WTC11 (cell line): ENCODE measurements around the gene ZNF17. TPM values are rescaled to one million over a fixed set of nuclear protein-coding genes. Genes with fewer than 3 reads are reported as not detected.

ENCODE experiments used
- ATAC-seq: fragments of 200-7000 bp; cut with Tn5 transposase; 2 replicates; pipeline ENCODE4 v1.10.0; 2021; ENCODE audit warnings: mild to moderate bottlenecking, moderate library complexity
- CTCF ChIA-PET: fragments of 300-600 bp; sonication (Branson Sonifier 250); formaldehyde crosslinking; loops from one replicate; lab custom pipeline; 2021; ENCODE audit warnings: antibody characterized with exemption; lab: Charles Lee
- POLR2A ChIA-PET: fragments of 350-600 bp; sonication (Branson Sonifier 250); formaldehyde crosslinking; loops from one replicate; lab custom pipeline; 2021; ENCODE audit warnings: antibody characterized with exemption; lab: Charles Lee
- DNase-seq: peaks from one replicate; pipeline ENCODE4 v3.0.0; 2021; ENCODE audit warnings: low spot score
- H3K27ac Mint-ChIP-seq: 2 replicates; pipeline ENCODE4 v1.8.0; 2021; ENCODE audit warnings: mixed read lengths
- H3K27me3 Mint-ChIP-seq: 2 replicates; pipeline ENCODE4 v1.8.0; 2021; ENCODE audit warnings: low read depth, mild to moderate bottlenecking, moderate library complexity, mixed read lengths
- H3K36me3 Mint-ChIP-seq: 2 replicates; pipeline ENCODE4 v1.8.0; 2021; ENCODE audit warnings: mixed read lengths
- H3K4me1 Mint-ChIP-seq: 2 replicates; pipeline ENCODE4 v1.8.0; 2022; ENCODE audit warnings: mixed read lengths
- H3K4me3 Mint-ChIP-seq: 2 replicates; pipeline ENCODE4 v1.8.0; 2021; ENCODE audit warnings: mild to moderate bottlenecking, moderate library complexity, mixed read lengths
- H3K9me3 Mint-ChIP-seq: 2 replicates; pipeline ENCODE4 v1.8.0; 2021; ENCODE audit warnings: mixed read lengths
- CREB1 ChIP-seq: sonication (generic); formaldehyde crosslinking; IDR thresholded peaks from 2 replicates; pipeline ENCODE4 v1.8.0; 2023; ENCODE audit warnings: mild to moderate bottlenecking, missing genetic modification reagents
- CREM ChIP-seq: sonication (generic); formaldehyde crosslinking; IDR thresholded peaks from 2 replicates; pipeline ENCODE4 v1.8.1; 2022; ENCODE audit warnings: mild to moderate bottlenecking, missing genetic modification reagents, moderate library complexity
- ELF4 ChIP-seq: sonication (generic); formaldehyde crosslinking; IDR thresholded peaks from 2 replicates; pipeline ENCODE4 v1.8.1; 2022; ENCODE audit warnings: low read depth, mild to moderate bottlenecking, moderate library complexity, missing genetic modification reagents
- FOXK1 ChIP-seq: sonication (generic); formaldehyde crosslinking; IDR thresholded peaks from 2 replicates; pipeline ENCODE4 v1.8.0; 2022; ENCODE audit warnings: mild to moderate bottlenecking, moderate library complexity, missing genetic modification reagents
- STAT6 ChIP-seq: sonication (generic); formaldehyde crosslinking; conservative IDR thresholded peaks from 2 replicates; pipeline ENCODE4 v1.8.1; 2023; ENCODE audit warnings: mild to moderate bottlenecking, low read depth, missing genetic modification reagents, moderate library complexity
- TP53 ChIP-seq: sonication (generic); formaldehyde crosslinking; IDR thresholded peaks from 2 replicates; pipeline ENCODE4 v1.8.1; 2023; ENCODE audit warnings: mild to moderate bottlenecking, missing genetic modification reagents
- ZNF138 ChIP-seq: sonication (generic); formaldehyde crosslinking; conservative IDR thresholded peaks from 2 replicates; pipeline ENCODE4 v1.8.1; 2022; ENCODE audit warnings: mild to moderate bottlenecking, moderate library complexity, missing genetic modification reagents
- total RNA-seq: library from RNA; stranded (reverse); gene quantifications from 3 replicates; pipeline ENCODE4 v1.2.3, GENCODE V29; 2021
- TF ChIP-seq, protein P1 (sequence below): sonication (generic); formaldehyde crosslinking; IDR thresholded peaks from 2 replicates; pipeline ENCODE4 v1.8.1; 2023; ENCODE audit warnings: mild to moderate bottlenecking, moderate library complexity, missing genetic modification reagents

ZNF17 gene
- total RNA-seq, 1 experiment from 2014 or later, result 7.7 TPM

- TF ChIP-seq FOXK1 (CRISPR knock-in tag), result no peak
- TF ChIP-seq TP53 (CRISPR knock-in tag), result no peak
- TF ChIP-seq, protein P1, sequence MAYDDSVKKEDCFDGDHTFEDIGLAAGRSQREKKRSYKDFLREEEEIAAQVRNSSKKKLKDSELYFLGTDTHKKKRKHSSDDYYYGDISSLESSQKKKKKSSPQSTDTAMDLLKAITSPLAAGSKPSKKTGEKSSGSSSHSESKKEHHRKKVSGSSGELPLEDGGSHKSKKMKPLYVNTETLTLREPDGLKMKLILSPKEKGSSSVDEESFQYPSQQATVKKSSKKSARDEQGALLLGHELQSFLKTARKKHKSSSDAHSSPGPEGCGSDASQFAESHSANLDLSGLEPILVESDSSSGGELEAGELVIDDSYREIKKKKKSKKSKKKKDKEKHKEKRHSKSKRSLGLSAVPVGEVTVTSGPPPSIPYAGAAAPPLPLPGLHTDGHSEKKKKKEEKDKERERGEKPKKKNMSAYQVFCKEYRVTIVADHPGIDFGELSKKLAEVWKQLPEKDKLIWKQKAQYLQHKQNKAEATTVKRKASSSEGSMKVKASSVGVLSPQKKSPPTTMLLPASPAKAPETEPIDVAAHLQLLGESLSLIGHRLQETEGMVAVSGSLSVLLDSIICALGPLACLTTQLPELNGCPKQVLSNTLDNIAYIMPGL (CRISPR knock-in tag), result no peak
- no peak for TF ChIP-seq CREM (CRISPR knock-in tag)
- TF ChIP-seq ZNF138, result no peak
- no peak for TF ChIP-seq STAT6
- no peak for TF ChIP-seq ELF4 (CRISPR knock-in tag)
- TF ChIP-seq CREB1 (CRISPR knock-in tag), result no peak
- TF ChIP-seq, all 79 proteins: peak for 0
- DNase-seq (no peak), ATAC-seq (no peak)
- no peak overlapping the region for H3K27ac Mint-ChIP-seq
- H3K4me1 Mint-ChIP-seq, result no peaks in the 10 kb centered on the region
- H3K4me3 Mint-ChIP-seq, result no peak overlapping the region
- POLR2A ChIA-PET, result no interaction called here
- peaks cover 66% of the 10 kb centered on the region for H3K36me3 Mint-ChIP-seq
- CTCF ChIA-PET, result no interaction called here
- H3K27me3 Mint-ChIP-seq, result peaks cover 3% of the 10 kb centered on the region
- peaks cover 74% of the 10 kb centered on the region for H3K9me3 Mint-ChIP-seq
Measured at GRCh38 chr19:57466489-57466888, 55.5 kb downstream of the ZNF17 start.

Other genes with a start within 250 kb of the ZNF17 start
- not detected in 3 replicates for gene DUXA, start 243.7 kb upstream of the ZNF17 start, total RNA-seq
- 24.0 to 27.0 TPM (median 26.6 TPM) in 3 replicates for gene ZNF264, start 219.7 kb upstream of the ZNF17 start, total RNA-seq
- 3.6 to 6.7 TPM (median 5.1 TPM) in 3 replicates for gene AURKC, start 180.1 kb upstream of the ZNF17 start, total RNA-seq
- 16.1 to 18.2 TPM (median 17.9 TPM) in 3 replicates for gene ZNF805, start 170.5 kb upstream of the ZNF17 start, total RNA-seq
- gene ZNF460, start 130.7 kb upstream of the ZNF17 start, total RNA-seq, result 50.8 to 62.9 TPM (median 52.2 TPM) in 3 replicates
- gene ZNF543, start 90.7 kb upstream of the ZNF17 start, total RNA-seq, result 8.3 to 8.9 TPM (median 8.4 TPM) in 3 replicates
- gene ZNF304, start 59.9 kb upstream of the ZNF17 start, total RNA-seq, result 10.4 to 11.0 TPM (median 10.8 TPM) in 3 replicates
- gene TRAPPC2B, start 47.6 kb upstream of the ZNF17 start, total RNA-seq, result 10.5 to 11.7 TPM (median 10.5 TPM) in 3 replicates
- 2.3 to 2.7 TPM (median 2.4 TPM) in 3 replicates for gene ZNF547, start 47.6 kb upstream of the ZNF17 start, total RNA-seq
- 10.8 to 14.2 TPM (median 11.3 TPM) in 3 replicates for gene ZNF548, start 21.3 kb upstream of the ZNF17 start, total RNA-seq
- 32.3 to 34.7 TPM (median 34.6 TPM) in 3 replicates for gene ZNF749, start 24.2 kb downstream of the ZNF17 start, total RNA-seq
- 0.73 to 0.89 TPM (median 0.83 TPM) in 3 replicates for gene VN1R1, start 46.0 kb downstream of the ZNF17 start, total RNA-seq
- gene ZNF772, start 66.4 kb downstream of the ZNF17 start, total RNA-seq, result 13.1 to 15.0 TPM (median 14.0 TPM) in 3 replicates
- 9.0 to 11.3 TPM (median 9.1 TPM) in 3 replicates for gene ZNF419, start 76.6 kb downstream of the ZNF17 start, total RNA-seq
- gene ZNF773, start 88.8 kb downstream of the ZNF17 start, total RNA-seq, result 6.3 to 8.6 TPM (median 6.8 TPM) in 3 replicates
- gene ZNF549, start 116.2 kb downstream of the ZNF17 start, total RNA-seq, result 8.8 to 9.7 TPM (median 9.2 TPM) in 3 replicates
- 13.0 to 17.5 TPM (median 15.5 TPM) in 3 replicates for gene ZNF550, start 148.7 kb downstream of the ZNF17 start, total RNA-seq
- gene ZNF416, start 167.8 kb downstream of the ZNF17 start, total RNA-seq, result 8.3 to 10.0 TPM (median 9.1 TPM) in 3 replicates
- 30.0 to 31.5 TPM (median 31.1 TPM) in 3 replicates for gene ZIK1, start 173.0 kb downstream of the ZNF17 start, total RNA-seq
- gene ZNF530, start 188.7 kb downstream of the ZNF17 start, total RNA-seq, result 10.4 to 12.0 TPM (median 11.2 TPM) in 3 replicates
- 46.8 to 53.1 TPM (median 52.5 TPM) in 3 replicates for gene ZNF134, start 203.1 kb downstream of the ZNF17 start, total RNA-seq
- gene ZNF211, start 222.0 kb downstream of the ZNF17 start, total RNA-seq, result 13.5 to 17.6 TPM (median 14.3 TPM) in 3 replicates